OCI-M1 (cell line): ENCODE measurements around the gene NRAP.

Source experiments
- DNase-seq: peaks from one replicate; lab custom pipeline; 2025; lab: John Stamatoyannopoulos, UW

NRAP gene

DNA sequence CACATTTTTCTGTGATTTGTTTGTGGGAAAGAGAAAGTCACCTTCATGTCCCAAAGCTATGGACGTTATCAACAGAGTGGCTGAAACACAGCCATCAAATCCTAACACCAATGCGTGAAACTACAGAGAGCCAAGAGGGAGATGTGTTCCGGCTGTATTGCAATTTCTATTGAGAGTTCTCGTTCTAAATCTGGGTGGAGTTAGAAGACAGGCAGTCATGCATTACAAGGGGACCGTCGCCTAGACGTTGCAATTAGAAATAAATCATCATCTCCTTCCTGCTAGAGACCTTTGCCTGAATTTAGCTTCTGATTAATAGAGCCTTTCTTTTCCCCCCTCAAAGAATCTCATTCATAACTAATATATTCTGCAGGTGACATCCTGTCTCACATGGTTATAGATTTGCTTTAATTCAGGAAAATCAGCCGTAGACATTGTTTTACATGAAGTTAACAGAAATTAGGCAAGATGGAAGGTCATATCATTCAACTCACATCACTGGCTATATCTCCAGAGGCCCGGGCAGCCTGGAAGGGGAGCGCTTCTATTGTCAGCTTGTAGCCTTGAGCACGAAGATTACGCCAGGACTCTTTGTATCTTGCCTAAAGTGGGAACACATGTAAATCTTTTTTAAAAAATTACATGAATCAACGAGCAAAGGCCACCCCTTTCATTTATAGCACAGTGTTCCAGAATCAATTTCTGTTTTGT is 58.4 kb downstream of the NRAP start:
- DNase-seq: no peak

DNA sequence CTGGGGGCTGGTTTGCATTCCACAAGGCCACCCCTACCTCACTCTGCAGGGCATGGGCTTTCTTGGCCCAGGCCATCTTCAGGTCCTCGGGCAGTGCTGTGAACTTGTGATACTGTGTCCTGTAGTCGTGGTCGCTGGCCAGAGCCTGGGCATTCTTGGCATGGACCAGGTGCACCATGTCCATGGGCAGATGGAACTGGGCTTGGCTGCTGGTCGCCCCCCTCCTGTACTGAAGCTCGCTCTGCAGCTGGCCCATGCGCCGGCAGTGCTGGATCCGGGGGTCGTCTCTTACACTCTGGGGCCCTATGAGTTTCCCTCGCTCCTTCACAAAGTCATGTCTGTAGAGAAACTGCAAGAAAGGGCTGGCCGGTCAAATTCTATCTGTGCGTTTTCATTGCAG is 59.3 kb downstream of the NRAP start:
- DNase-seq: no peak

DNA sequence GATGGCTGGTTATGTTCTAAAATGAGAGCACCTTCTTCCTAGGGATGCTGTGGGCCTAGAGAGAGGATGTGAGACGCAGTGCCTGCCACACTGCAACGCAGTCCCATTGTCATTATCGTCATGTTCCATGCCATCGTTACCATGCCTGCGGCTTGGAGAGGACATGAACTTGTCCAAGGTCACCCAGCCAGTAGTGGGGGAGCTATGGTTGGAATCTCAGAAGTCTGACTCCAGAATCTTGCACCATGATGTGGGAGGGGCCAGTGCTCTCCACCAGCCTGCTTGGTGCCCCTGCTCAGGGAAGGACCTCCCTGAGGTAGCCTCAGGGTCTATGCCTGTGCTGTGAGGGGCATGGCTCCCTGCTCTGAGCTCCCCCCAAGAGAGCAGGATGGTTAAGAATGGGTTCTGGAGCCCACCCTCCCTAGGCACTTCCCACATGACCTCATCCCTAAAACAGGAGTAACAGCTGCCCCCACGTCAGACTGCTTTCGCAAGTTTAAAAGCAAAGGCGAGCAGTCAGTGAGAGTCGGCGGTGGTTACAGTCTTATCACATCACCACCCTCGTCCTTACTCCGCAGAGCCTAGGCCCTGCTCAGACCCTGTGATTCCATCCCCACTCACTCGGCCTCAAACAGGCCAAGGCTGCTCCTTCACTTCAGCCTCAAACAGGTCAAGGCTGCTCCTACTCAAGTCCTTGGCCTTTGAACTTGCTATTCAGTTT is 60.6 kb downstream of the NRAP start:
- DNase-seq: no peak

DNA sequence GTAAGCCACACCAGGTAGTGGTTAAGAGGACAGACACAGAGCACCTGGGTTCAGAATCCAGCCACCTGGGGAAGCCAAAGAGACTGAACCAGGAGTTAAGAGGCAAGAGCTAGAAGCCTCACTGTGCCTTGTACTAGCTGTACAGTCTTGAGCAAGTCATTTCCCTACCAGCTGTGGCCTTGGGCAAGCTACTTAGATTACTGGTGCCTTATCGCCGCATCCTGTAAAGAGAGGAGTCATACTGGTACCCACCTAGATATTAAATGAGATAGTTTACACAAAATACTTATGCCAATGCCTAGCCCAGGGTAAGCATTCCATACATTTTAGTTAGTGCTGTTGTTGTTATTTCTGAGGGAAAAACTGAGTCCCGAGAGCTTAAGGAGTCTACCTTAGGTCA is 63.3 kb downstream of the NRAP start:
- DNase-seq: no peak

DNA sequence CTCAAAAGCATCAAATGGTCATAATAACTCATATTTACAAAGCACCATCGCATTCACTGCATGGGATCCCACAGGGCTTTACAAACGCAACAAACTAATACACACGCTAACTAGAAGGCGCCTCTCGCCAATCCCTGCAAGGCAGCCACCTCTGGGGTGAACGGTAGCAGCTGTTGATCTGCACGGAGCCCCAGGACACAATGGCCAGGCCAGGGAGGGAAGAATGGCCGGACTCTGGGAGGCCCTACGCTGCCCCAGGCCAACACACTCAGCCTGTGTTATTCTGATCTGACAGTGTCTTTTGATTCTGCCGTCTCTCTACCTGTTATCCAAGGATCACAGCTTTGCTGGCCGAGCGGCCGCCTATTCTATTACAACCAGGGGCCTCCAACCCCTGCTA is 69.2 kb downstream of the NRAP start:
- no peak for DNase-seq

DNA sequence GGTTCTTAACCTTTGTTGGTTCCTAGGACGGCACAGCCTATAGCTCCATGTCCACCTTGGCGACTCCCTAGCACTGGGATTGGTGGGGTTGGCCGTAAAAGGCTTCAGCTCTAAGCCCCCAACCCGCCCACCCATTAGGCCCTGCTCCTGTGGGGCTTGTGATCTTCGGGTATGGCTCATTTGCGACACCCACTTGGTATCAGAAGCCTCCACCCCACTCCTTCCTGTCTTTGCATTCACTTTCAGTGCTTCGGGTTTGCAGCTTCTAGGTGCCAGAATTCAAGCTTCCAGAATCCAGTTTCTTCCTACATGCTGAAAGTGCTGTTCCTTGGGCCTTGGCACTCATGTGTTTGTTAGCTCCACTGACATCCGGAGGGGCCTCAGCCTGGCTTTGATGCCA is 71.5 kb downstream of the NRAP start:
- no peak for DNase-seq

DNA sequence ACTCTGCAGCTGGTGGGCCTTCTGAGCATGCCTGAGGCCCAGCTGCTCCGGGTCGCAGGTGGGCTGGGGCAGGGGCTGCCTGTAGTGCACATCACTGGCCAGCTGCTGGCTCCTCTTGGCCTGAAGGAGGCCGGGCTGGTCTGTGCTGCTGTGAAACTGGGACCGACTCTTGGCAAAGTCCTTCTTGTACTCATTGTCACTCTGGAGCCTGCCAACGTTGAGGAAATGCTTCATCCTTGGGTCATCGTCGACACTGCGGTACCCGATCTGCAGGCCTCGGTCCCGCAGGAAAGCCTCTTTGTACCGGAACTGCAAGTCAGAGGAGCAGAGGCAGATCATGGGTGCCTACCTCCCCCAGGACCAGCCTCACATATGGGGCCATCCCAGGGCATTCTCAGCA is 73.3 kb downstream of the NRAP start:
- DNase-seq: no peak

DNA sequence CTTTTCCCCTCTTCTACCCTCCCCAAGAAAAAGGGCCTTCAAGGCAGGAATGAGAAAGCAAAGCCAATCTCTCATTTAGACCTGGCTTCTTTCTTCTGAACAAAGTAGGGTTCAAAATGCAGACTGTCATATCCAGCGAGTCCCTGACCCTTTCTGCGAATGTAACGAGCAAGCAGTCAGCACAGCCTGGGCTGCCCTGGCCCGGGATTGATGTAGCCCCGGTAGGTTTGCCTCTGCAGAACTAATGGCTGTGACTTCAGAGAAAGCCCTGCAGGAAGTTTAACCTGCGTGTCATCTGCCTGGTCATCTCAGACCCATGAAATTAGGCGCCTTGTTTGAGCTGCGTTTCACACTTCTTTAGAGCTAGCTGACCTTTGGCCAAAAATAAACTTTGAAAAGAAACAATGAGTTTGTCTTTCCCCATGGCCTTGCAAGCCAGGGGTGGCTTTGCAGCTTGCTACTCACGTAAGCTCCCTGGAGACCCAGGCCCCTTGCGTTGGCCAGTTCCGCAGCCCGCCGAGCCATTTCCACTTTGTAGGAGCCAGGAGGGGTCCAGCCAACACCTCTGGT is 74.6 kb downstream of the NRAP start:
- DNase-seq: no peak

DNA sequence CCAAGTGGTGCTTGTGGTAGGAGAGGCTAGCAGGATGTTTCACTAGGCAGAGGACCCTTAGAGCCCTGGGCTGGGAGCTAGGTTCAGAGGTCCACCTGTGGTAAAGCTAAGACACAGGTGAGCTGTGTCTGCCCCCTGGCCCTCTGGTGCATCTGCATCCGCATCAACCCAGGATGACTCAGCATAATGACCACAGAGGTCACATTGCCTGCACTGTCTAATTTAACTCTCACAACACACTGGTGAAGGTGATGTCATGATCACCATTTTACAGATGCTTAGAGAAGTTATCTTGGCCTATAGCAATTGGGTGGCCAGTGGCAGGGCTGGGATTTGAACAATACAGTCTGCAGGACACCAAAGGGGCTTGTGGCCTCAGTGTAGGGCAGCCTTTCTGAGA is 77.9 kb downstream of the NRAP start:
- DNase-seq: peak; percentile 19

DNA sequence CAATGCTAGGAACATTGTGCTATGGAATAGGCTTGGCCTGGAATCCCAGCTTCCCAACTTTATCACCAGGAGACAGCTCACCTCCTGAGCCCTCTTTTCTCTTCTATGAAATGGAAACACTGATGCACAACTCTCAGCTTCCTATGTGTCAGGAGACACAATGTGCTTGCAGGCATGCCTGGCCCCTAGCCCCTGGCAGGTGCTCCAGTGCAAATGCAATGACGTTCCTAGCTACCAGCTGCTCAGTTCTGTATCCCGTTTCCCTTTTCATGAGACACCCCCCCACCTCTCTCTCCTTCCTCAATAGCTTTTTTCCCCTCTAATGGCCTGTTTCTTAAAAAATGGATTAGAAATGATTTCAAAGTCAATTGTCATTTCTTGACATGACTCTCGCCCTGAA is 80.3 kb downstream of the NRAP start:
- no peak for DNase-seq

DNA sequence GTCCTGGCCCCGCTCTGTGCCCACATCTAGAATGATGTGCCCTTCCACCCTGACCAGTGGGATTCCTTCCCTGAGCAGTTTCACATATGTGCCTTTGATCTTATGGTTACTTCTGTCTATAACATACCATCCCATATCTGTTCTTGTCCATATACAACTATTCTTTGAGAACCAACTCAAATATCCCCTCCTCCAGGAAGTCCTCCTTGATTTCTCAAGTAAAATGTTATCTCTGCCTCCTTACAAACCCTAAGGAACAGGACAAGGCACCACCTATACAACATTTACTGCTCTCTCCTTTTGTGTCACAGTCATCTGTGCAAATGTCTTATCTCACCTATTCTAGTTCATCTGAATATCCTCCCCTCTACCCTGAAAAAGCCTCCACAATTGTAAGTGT is 82.7 kb downstream of the NRAP start:
- no peak for DNase-seq

DNA sequence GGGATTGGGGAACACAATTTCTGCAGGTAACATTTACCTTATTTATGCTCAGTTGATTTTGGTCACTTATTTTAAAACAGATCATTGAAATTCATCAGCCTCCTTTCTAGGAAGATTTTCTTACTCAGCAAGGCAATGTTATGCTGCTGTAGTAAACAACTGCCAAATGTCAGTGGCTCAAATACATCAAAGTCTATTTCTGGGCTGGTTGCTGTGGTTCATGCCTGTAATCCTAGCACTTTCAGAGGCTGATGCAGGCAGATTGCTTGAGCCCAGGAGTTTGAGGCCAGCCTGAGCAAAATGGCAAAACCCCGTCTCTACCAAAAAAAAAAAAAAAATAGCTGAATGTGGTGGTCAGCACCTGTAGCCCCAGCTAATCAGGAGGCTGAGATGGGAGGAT is 85.1 kb downstream of the NRAP start:
- no peak for DNase-seq

DNA sequence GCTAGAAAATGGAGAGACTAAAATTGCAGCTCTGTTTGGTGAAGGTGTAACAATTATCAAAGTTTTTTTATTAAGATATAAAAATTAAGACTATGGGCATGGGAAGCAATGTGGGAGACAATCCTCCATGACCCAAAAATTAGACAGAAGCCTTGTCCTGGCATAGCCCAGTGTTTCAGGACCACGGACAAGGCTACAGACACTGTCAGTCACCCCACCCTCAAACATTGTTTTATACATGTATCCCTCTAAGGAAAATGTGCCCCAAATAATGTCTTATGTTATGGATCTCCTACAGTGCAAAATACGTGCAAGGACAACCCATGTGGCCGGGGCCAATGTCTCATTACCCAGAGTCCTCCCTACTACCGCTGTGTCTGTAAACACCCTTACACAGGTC is 87.0 kb downstream of the NRAP start:
- peak; percentile 30 for DNase-seq

DNA sequence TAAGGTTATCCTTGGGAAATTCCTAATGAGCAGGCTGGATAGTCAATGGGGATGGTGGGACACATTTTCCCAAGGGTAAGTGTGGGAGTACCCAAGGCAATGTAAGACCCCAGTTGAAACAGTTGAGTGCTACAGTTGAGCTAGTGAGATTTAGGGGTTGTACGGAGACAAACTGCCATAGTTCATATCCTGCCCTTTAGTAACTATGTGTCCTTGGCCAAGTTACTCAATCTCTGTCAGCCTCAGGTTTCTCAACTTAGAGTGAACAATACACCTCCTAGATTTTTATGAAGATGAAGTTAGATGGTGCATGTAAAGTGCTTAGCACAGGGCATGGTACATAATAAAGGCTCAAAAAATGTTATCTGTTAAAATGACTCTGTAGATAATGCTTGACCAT is 90.5 kb downstream of the NRAP start:
- no peak for DNase-seq

DNA sequence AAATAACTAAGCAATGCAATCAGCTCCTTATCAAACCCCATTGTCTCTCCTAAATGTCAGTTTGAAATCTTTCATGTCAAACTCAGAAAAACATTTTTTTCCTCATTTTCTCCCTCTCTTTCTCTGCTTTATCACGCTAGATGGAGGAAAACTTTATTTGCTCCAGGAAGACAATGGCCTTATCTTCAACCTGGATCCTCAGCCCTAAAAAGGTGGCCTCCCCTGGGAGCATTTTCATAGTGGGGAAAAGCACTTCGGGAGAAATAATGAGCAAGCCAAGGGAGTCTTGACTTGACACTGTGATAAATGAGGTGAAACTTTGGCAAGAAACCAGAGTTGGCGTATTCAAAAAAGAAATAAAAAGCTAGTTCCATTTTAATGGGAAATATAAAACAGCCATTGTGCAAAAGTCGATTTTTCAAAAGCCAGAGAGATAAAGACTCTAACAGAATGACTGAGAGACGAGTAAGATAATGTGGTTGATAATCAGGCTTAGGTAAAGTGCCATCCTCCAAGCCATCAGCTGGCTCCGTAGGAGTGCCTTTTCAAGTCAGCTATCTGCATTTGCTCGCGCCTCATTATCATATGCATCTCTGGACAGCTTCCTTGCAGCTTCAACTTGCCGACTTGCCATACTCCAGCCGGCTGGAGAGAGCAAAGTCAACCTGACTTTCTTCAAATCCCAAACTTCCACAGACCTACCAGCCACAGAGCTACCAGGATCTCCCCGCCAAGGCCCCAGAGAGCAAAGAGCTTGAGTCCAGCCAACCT is 91.1 kb downstream of the NRAP start:
- no peak for DNase-seq

DNA sequence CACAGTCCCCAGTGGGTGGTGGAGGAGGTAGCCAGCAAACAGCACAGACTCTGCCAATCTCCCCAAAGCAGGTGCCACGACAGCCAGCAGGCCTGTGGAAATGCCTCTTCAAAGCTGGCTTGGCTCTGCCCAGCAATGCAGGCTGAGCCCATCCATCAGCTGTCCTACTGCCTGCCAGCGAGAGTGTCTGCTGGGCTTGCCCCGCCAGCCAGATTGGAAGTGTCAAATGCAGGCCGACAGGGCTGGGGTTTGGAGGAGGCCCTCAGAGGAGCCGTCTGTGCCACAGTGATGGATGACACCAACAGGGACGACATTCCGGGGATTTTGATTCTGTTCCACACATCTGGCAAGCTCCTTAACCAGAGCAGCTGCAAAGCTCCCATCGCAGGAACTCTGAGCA is 94.3 kb downstream of the NRAP start:
- DNase-seq: no peak

DNA sequence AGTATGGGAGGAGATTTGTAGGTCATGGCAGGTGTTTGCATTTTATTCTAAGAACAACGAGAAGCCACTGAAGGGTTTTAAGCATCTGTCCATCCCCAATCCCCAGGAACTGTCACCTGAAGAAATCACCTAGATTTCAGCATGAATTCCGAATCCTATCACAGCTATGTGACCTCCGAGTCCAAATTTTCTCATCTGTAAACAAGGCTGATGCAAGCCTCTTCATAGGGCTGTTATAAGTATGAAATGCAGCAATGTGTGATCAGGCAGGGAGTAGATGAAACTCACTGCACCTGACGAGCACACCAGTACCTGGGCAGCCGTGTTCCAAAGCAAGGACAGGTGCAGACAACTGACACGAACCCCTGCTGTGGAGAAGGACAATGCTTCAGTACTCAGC is 97.0 kb downstream of the NRAP start:
- DNase-seq: no peak

DNA sequence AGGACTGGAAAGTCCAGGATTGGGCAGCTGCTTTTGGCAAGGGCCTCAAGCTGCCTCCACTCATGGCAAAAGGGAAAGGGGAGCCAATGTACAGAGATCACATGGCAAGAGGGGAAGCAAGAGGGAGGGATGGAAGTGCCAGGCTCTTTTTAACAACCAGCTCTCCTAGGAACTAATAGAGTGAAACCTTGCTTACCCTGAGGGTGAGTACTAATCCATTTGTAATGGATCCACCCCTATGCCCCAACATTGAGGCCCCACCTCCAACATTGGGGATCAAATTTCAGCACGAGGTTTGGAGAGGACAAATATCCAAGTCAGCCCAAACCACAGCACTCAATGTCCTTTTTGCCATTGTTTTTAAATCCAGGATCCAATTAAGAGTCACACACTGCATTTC is 98.5 kb downstream of the NRAP start:
- no peak for DNase-seq

DNA sequence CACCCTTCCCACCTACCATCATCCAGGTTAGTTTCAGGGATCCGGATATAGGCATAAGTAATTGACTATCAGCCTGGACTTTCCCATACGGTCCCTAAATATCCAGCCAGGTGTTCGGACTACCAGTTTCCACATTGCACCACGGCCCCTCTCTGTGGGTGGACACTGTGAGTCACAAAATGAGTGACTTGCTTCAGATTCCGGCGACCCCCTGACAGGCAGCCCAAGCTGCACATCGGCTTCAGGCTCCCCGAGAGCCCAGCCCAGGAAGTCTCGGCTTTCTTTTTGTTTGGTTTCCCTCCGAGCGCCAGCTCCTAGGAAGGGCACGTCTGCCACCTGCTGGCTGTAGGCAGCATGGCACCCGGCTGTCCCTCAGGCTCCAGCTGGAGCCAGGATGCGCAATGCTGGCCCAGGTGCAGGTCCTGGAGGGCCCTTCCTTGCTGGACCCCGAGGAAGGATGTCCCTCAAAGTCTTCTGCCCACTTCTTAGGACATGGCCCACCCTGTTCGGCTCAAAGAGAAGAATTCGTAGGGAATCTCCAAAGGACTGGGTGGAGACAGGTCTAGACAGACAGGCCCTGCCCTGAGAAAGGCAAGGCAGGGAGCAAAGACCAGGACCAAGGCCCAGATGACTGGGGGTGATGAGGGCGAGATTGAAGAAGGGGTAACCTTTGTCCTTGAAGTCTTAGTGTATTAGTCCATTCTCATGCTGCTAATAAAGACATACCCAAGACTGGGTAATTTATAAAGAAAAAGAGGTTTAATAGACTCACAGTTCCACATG is 100.3 kb downstream of the NRAP start:
- peak; percentile 89 for DNase-seq

DNA sequence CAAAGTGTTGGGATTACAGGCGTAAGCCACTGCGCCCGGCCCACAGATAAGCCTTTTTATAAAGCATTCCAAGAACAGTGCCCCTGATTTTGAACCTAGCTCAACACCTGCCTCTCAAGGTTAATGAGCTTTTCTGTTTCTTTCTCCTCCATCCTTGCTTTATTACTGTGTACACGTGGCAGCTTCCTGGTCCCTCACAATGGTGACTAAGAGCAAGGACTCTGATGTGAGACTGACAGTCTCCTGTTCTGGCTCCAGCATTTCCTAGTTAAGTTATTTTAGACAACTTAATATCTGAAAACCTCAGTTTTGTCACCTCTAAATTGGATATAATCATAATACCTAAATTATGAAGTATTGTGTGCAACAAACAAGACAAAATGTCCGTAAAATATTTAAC is 101.1 kb downstream of the NRAP start:
- DNase-seq: peak; percentile 38

DNA sequence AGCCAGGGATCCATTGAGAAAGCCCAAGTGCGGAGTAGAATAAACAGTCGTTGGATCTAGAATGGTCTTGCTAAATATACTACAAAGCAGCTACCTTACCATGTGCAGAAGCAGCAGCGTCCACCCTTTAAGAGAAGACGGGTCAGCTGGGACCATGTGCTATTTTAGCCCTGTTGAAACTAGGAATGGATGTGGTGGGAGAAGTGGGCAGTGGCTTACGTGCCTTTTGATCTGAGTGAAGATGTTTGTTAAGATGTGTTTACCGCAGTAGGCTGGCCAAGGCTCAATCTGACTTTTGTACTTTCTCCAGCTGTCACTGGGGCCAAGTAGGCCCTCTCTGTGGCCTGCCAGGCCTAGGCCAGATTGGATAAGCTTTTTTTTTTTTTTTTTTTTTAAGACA is 101.8 kb downstream of the NRAP start:
- no peak for DNase-seq

DNA sequence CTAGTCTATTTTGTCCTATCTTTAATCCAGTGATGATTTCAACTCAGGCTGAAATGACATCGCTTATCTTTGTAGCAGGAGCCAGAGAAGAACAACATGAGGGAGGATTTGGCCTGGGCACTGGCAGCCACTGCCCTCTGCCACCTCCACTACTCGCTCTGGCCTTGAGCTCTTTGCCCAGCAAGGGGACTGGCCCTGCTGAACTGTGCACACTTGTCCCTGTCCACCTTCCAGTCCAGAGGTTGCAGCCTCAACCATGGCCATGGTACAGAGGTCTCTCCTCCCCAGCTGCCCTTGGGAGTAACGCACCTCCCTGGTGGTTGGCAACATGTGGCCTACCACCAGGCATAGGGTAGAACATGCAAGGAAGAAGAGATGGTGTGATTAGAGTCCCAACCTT is 102.6 kb downstream of the NRAP start:
- DNase-seq: no peak
